ENCODE results near the gene ADAM19.

The ADAM19 gene

GRCh38 chr5:157457391-157457790 is 118.2 kb downstream of the ADAM19 start:
- Histone ChIP-seq H3K27me3 (ENCODE audit: control insufficient read depth, insufficient read depth, low read length) (peaks cover 38% of the 10 kb centered on the region), H3K9ac (ENCODE audit: low read depth, low read length) (no peak overlapping the region), H3K9me3 (ENCODE audit: control insufficient read depth, insufficient read depth, low read length) (no peaks in the 10 kb centered on the region), H3K4me3 (ENCODE audit: low read depth, low read length) (no peak overlapping the region), H3K36me3 (ENCODE audit: control insufficient read depth, insufficient read depth, low read length) (no peaks in the 10 kb centered on the region), H3K27ac (ENCODE audit: low read depth, low read length) (no peak overlapping the region), H3K4me1 (ENCODE audit: control insufficient read depth, insufficient read depth, low read length) (peaks cover 16% of the 10 kb centered on the region)

- peaks cover 16% of the 10 kb centered on the region for H3K4me1 ChIP-seq (ENCODE audit: control insufficient read depth, insufficient read depth, low read length)
- no peak overlapping the region for H3K27ac ChIP-seq (ENCODE audit: low read depth, low read length)
These were observed 119.3 kb downstream of the ADAM19 start for GRCh38 chr5:157456301-157456700.

GRCh38 chr5:157455057-157455456 is 120.5 kb downstream of the ADAM19 start:
- H3K9me3 ChIP-seq (ENCODE audit: control insufficient read depth, insufficient read depth, low read length) = no peaks in the 10 kb centered on the region
- H3K27me3 ChIP-seq (ENCODE audit: control insufficient read depth, insufficient read depth, low read length) = peaks cover 17% of the 10 kb centered on the region
- H3K27ac ChIP-seq (ENCODE audit: low read depth, low read length) = no peak overlapping the region
- H3K4me3 ChIP-seq (ENCODE audit: low read depth, low read length) = no peak overlapping the region
- H3K4me1 ChIP-seq (ENCODE audit: control insufficient read depth, insufficient read depth, low read length) = peaks cover 16% of the 10 kb centered on the region
- no peak overlapping the region for H3K9ac ChIP-seq (ENCODE audit: low read depth, low read length)
- H3K36me3 ChIP-seq (ENCODE audit: control insufficient read depth, insufficient read depth, low read length) = no peaks in the 10 kb centered on the region

More at GRCh38 chr5:157456301-157456700, 119.3 kb downstream of the ADAM19 start:
- Histone ChIP-seq H3K9me3 (ENCODE audit: control insufficient read depth, insufficient read depth, low read length) (no peaks in the 10 kb centered on the region), H3K27me3 (ENCODE audit: control insufficient read depth, insufficient read depth, low read length) (peaks cover 29% of the 10 kb centered on the region), H3K9ac (ENCODE audit: low read depth, low read length) (no peak overlapping the region), H3K36me3 (ENCODE audit: control insufficient read depth, insufficient read depth, low read length) (no peaks in the 10 kb centered on the region), H3K4me3 (ENCODE audit: low read depth, low read length) (no peak overlapping the region)

- Histone ChIP-seq H3K9me3 (ENCODE audit: control insufficient read depth, insufficient read depth, low read length) (no peaks in the 10 kb centered on the region), H3K27ac (ENCODE audit: low read depth, low read length) (no peak overlapping the region), H3K36me3 (ENCODE audit: control insufficient read depth, insufficient read depth, low read length) (no peaks in the 10 kb centered on the region), H3K27me3 (ENCODE audit: control insufficient read depth, insufficient read depth, low read length) (peaks cover 9% of the 10 kb centered on the region), H3K9ac (ENCODE audit: low read depth, low read length) (no peak overlapping the region), H3K4me1 (ENCODE audit: control insufficient read depth, insufficient read depth, low read length) (peaks cover 13% of the 10 kb centered on the region), H3K4me3 (ENCODE audit: low read depth, low read length) (no peak overlapping the region)
These were observed 121.3 kb downstream of the ADAM19 start for GRCh38 chr5:157454273-157454672.

- H3K9ac ChIP-seq (ENCODE audit: low read depth, low read length) = no peak overlapping the region
- H3K4me3 ChIP-seq (ENCODE audit: low read depth, low read length) = no peak overlapping the region
- no peaks in the 10 kb centered on the region for H3K27me3 ChIP-seq (ENCODE audit: control insufficient read depth, insufficient read depth, low read length)
- H3K9me3 ChIP-seq (ENCODE audit: control insufficient read depth, insufficient read depth, low read length) = no peaks in the 10 kb centered on the region
- H3K4me1 ChIP-seq (ENCODE audit: control insufficient read depth, insufficient read depth, low read length) = no peaks in the 10 kb centered on the region
- H3K36me3 ChIP-seq (ENCODE audit: control insufficient read depth, insufficient read depth, low read length) = no peaks in the 10 kb centered on the region
- no peak overlapping the region for H3K27ac ChIP-seq (ENCODE audit: low read depth, low read length)
These were observed 123.8 kb downstream of the ADAM19 start for GRCh38 chr5:157451806-157452205.

- Histone ChIP-seq H3K4me1 (ENCODE audit: control insufficient read depth, insufficient read depth, low read length) (no peaks in the 10 kb centered on the region), H3K27me3 (ENCODE audit: control insufficient read depth, insufficient read depth, low read length) (no peaks in the 10 kb centered on the region), H3K36me3 (ENCODE audit: control insufficient read depth, insufficient read depth, low read length) (no peaks in the 10 kb centered on the region), H3K4me3 (ENCODE audit: low read depth, low read length) (no peak overlapping the region), H3K9ac (ENCODE audit: low read depth, low read length) (no peak overlapping the region), H3K27ac (ENCODE audit: low read depth, low read length) (no peak overlapping the region), H3K9me3 (ENCODE audit: control insufficient read depth, insufficient read depth, low read length) (no peaks in the 10 kb centered on the region)
These were observed 125.6 kb downstream of the ADAM19 start for GRCh38 chr5:157450024-157450423.

- Histone ChIP-seq H3K4me3 (ENCODE audit: low read depth, low read length) (no peak overlapping the region), H3K36me3 (ENCODE audit: control insufficient read depth, insufficient read depth, low read length) (no peaks in the 10 kb centered on the region), H3K27ac (ENCODE audit: low read depth, low read length) (no peak overlapping the region), H3K27me3 (ENCODE audit: control insufficient read depth, insufficient read depth, low read length) (no peaks in the 10 kb centered on the region), H3K4me1 (ENCODE audit: control insufficient read depth, insufficient read depth, low read length) (no peaks in the 10 kb centered on the region), H3K9me3 (ENCODE audit: control insufficient read depth, insufficient read depth, low read length) (no peaks in the 10 kb centered on the region), H3K9ac (ENCODE audit: low read depth, low read length) (no peak overlapping the region)
These were observed 126.4 kb downstream of the ADAM19 start for GRCh38 chr5:157449011-157449723.

- Histone ChIP-seq H3K36me3 (ENCODE audit: control insufficient read depth, insufficient read depth, low read length) (no peaks in the 10 kb centered on the region), H3K4me1 (ENCODE audit: control insufficient read depth, insufficient read depth, low read length) (no peaks in the 10 kb centered on the region), H3K9me3 (ENCODE audit: control insufficient read depth, insufficient read depth, low read length) (no peaks in the 10 kb centered on the region), H3K9ac (ENCODE audit: low read depth, low read length) (no peak overlapping the region), H3K27ac (ENCODE audit: low read depth, low read length) (no peak overlapping the region), H3K27me3 (ENCODE audit: control insufficient read depth, insufficient read depth, low read length) (no peaks in the 10 kb centered on the region), H3K4me3 (ENCODE audit: low read depth, low read length) (no peak overlapping the region)
These were observed 128.4 kb downstream of the ADAM19 start for GRCh38 chr5:157447201-157447637.

- no peak overlapping the region for H3K27ac ChIP-seq (ENCODE audit: low read depth, low read length)
- no peaks in the 10 kb centered on the region for H3K27me3 ChIP-seq (ENCODE audit: control insufficient read depth, insufficient read depth, low read length)
- H3K4me3 ChIP-seq (ENCODE audit: low read depth, low read length) = no peak overlapping the region
- no peaks in the 10 kb centered on the region for H3K36me3 ChIP-seq (ENCODE audit: control insufficient read depth, insufficient read depth, low read length)
- H3K4me1 ChIP-seq (ENCODE audit: control insufficient read depth, insufficient read depth, low read length) = no peaks in the 10 kb centered on the region
- no peaks in the 10 kb centered on the region for H3K9me3 ChIP-seq (ENCODE audit: control insufficient read depth, insufficient read depth, low read length)
- no peak overlapping the region for H3K9ac ChIP-seq (ENCODE audit: low read depth, low read length)
These were observed 129.1 kb downstream of the ADAM19 start for GRCh38 chr5:157446412-157446935.

- H3K9me3 ChIP-seq (ENCODE audit: control insufficient read depth, insufficient read depth, low read length) = no peaks in the 10 kb centered on the region
- no peak overlapping the region for H3K4me3 ChIP-seq (ENCODE audit: low read depth, low read length)
- H3K36me3 ChIP-seq (ENCODE audit: control insufficient read depth, insufficient read depth, low read length) = no peaks in the 10 kb centered on the region
- H3K27me3 ChIP-seq (ENCODE audit: control insufficient read depth, insufficient read depth, low read length) = no peaks in the 10 kb centered on the region
- no peaks in the 10 kb centered on the region for H3K4me1 ChIP-seq (ENCODE audit: control insufficient read depth, insufficient read depth, low read length)
- no peak overlapping the region for H3K27ac ChIP-seq (ENCODE audit: low read depth, low read length)
- H3K9ac ChIP-seq (ENCODE audit: low read depth, low read length) = no peak overlapping the region
These were observed 129.7 kb downstream of the ADAM19 start for GRCh38 chr5:157445745-157446411.

GRCh38 chr5:157444224-157444623 is 131.4 kb downstream of the ADAM19 start:
- no peak overlapping the region for H3K9ac ChIP-seq (ENCODE audit: low read depth, low read length)
- H3K27ac ChIP-seq (ENCODE audit: low read depth, low read length) = no peak overlapping the region
- H3K9me3 ChIP-seq (ENCODE audit: control insufficient read depth, insufficient read depth, low read length) = no peaks in the 10 kb centered on the region
- H3K4me3 ChIP-seq (ENCODE audit: low read depth, low read length) = no peak overlapping the region
- no peaks in the 10 kb centered on the region for H3K27me3 ChIP-seq (ENCODE audit: control insufficient read depth, insufficient read depth, low read length)
- no peaks in the 10 kb centered on the region for H3K36me3 ChIP-seq (ENCODE audit: control insufficient read depth, insufficient read depth, low read length)
- H3K4me1 ChIP-seq (ENCODE audit: control insufficient read depth, insufficient read depth, low read length) = no peaks in the 10 kb centered on the region
